ENCODE measurements around the gene SDK2. TPM values are rescaled to one million over a fixed set of nuclear protein-coding genes. Genes with fewer than 3 reads are reported as not detected.

SDK2 gene
- polyA plus RNA-seq, 2 donors, result 0.29 to 0.55 TPM

- Histone ChIP-seq H3K4me3 (ENCODE audit: low read depth in 1 of 2, low read length in 2 of 2) (no peak overlapping the region), H3K36me3 (ENCODE audit: control insufficient read depth in 2 of 2, insufficient read depth in 2 of 2, low read length in 1 of 2) (no peaks in the 10 kb centered on the region), H3K4me1 (ENCODE audit: control insufficient read depth in 2 of 2, insufficient read depth in 2 of 2, low read length in 1 of 2) (peaks cover 0 to 3% of the 10 kb centered on the region in 2 donors), H3K27ac (ENCODE audit: low read depth in 2 of 2, low read length in 1 of 2) (no peak overlapping the region), H3K27me3 (ENCODE audit: control insufficient read depth in 1 of 2, insufficient read depth in 2 of 2, low read length in 2 of 2) (no peaks in the 10 kb centered on the region), H3K9me3 (ENCODE audit: control insufficient read depth in 2 of 2, insufficient read depth in 1 of 2, low read depth in 1 of 2, low read length in 1 of 2) (no peaks in the 10 kb centered on the region)
- 91 to 95% methylated on average over 16 of the region's 16 CpGs for WGBS, 2 donors
These were observed 206.4 kb downstream of the SDK2 start for GRCh38 chr17:73437826-73438225.

- H3K27ac ChIP-seq (ENCODE audit: low read depth in 2 of 2, low read length in 1 of 2), result no peak overlapping the region
- H3K4me3 ChIP-seq (ENCODE audit: low read depth in 1 of 2, low read length in 2 of 2), result no peak overlapping the region
- H3K27me3 ChIP-seq (ENCODE audit: control insufficient read depth in 1 of 2, insufficient read depth in 2 of 2, low read length in 2 of 2), result no peaks in the 10 kb centered on the region
- H3K36me3 ChIP-seq (ENCODE audit: control insufficient read depth in 2 of 2, insufficient read depth in 2 of 2, low read length in 1 of 2), result no peaks in the 10 kb centered on the region
- no peaks in the 10 kb centered on the region for H3K9me3 ChIP-seq (ENCODE audit: control insufficient read depth in 2 of 2, insufficient read depth in 1 of 2, low read depth in 1 of 2, low read length in 1 of 2)
- H3K4me1 ChIP-seq (ENCODE audit: control insufficient read depth in 2 of 2, insufficient read depth in 2 of 2, low read length in 1 of 2), result peaks cover 0 to 3% of the 10 kb centered on the region in 2 donors
- 70 to 72% methylated on average over 10 of the region's 10 CpGs for WGBS, 2 donors
These were observed 207.3 kb downstream of the SDK2 start for GRCh38 chr17:73436954-73437353.

GRCh38 chr17:73435412-73435811 lies 208.8 kb downstream of the SDK2 start:
- Histone ChIP-seq H3K4me1 (ENCODE audit: control insufficient read depth in 2 of 2, insufficient read depth in 2 of 2, low read length in 1 of 2) (peaks cover 0 to 3% of the 10 kb centered on the region in 2 donors), H3K27ac (ENCODE audit: low read depth in 2 of 2, low read length in 1 of 2) (no peak overlapping the region), H3K4me3 (ENCODE audit: low read depth in 1 of 2, low read length in 2 of 2) (no peak overlapping the region), H3K27me3 (ENCODE audit: control insufficient read depth in 1 of 2, insufficient read depth in 2 of 2, low read length in 2 of 2) (no peaks in the 10 kb centered on the region), H3K36me3 (ENCODE audit: control insufficient read depth in 2 of 2, insufficient read depth in 2 of 2, low read length in 1 of 2) (no peaks in the 10 kb centered on the region), H3K9me3 (ENCODE audit: control insufficient read depth in 2 of 2, insufficient read depth in 1 of 2, low read depth in 1 of 2, low read length in 1 of 2) (no peaks in the 10 kb centered on the region)
- 94 to 96% methylated on average over 23 of the region's 23 CpGs for WGBS, 2 donors

GRCh38 chr17:73434154-73434553 lies 210.1 kb downstream of the SDK2 start:
- H3K4me3 ChIP-seq (ENCODE audit: low read depth in 1 of 2, low read length in 2 of 2), result no peak overlapping the region
- H3K27me3 ChIP-seq (ENCODE audit: control insufficient read depth in 1 of 2, insufficient read depth in 2 of 2, low read length in 2 of 2), result no peaks in the 10 kb centered on the region
- no peak overlapping the region for H3K27ac ChIP-seq (ENCODE audit: low read depth in 2 of 2, low read length in 1 of 2)
- no peaks in the 10 kb centered on the region for H3K36me3 ChIP-seq (ENCODE audit: control insufficient read depth in 2 of 2, insufficient read depth in 2 of 2, low read length in 1 of 2)
- peaks cover 0 to 3% of the 10 kb centered on the region in 2 donors for H3K4me1 ChIP-seq (ENCODE audit: control insufficient read depth in 2 of 2, insufficient read depth in 2 of 2, low read length in 1 of 2)
- 82 to 85% methylated on average over 8 of the region's 8 CpGs for WGBS, 2 donors
- no peaks in the 10 kb centered on the region for H3K9me3 ChIP-seq (ENCODE audit: control insufficient read depth in 2 of 2, insufficient read depth in 1 of 2, low read depth in 1 of 2, low read length in 1 of 2)

- whole genome bisulfite sequencing, 2 donors, result 89 to 95% methylated on average over 11 of the region's 11 CpGs
- Histone ChIP-seq H3K4me3 (ENCODE audit: low read depth in 1 of 2, low read length in 2 of 2) (no peak overlapping the region), H3K4me1 (ENCODE audit: control insufficient read depth in 2 of 2, insufficient read depth in 2 of 2, low read length in 1 of 2) (peaks cover 0 to 3% of the 10 kb centered on the region in 2 donors), H3K36me3 (ENCODE audit: control insufficient read depth in 2 of 2, insufficient read depth in 2 of 2, low read length in 1 of 2) (no peaks in the 10 kb centered on the region), H3K27ac (ENCODE audit: low read depth in 2 of 2, low read length in 1 of 2) (no peak overlapping the region), H3K27me3 (ENCODE audit: control insufficient read depth in 1 of 2, insufficient read depth in 2 of 2, low read length in 2 of 2) (no peaks in the 10 kb centered on the region), H3K9me3 (ENCODE audit: control insufficient read depth in 2 of 2, insufficient read depth in 1 of 2, low read depth in 1 of 2, low read length in 1 of 2) (no peaks in the 10 kb centered on the region)
These were observed 210.7 kb downstream of the SDK2 start for GRCh38 chr17:73433501-73433900.

- H3K36me3 ChIP-seq (ENCODE audit: control insufficient read depth in 2 of 2, insufficient read depth in 2 of 2, low read length in 1 of 2), result no peaks in the 10 kb centered on the region
- no peak overlapping the region for H3K27ac ChIP-seq (ENCODE audit: low read depth in 2 of 2, low read length in 1 of 2)
- no peak overlapping the region for H3K4me3 ChIP-seq (ENCODE audit: low read depth in 1 of 2, low read length in 2 of 2)
- 85 to 92% methylated on average over 9 of the region's 9 CpGs for WGBS, 2 donors
- H3K4me1 ChIP-seq (ENCODE audit: control insufficient read depth in 2 of 2, insufficient read depth in 2 of 2, low read length in 1 of 2), result no peaks in the 10 kb centered on the region
- no peaks in the 10 kb centered on the region for H3K9me3 ChIP-seq (ENCODE audit: control insufficient read depth in 2 of 2, insufficient read depth in 1 of 2, low read depth in 1 of 2, low read length in 1 of 2)
- no peaks in the 10 kb centered on the region for H3K27me3 ChIP-seq (ENCODE audit: control insufficient read depth in 1 of 2, insufficient read depth in 2 of 2, low read length in 2 of 2)
These were observed 211.5 kb downstream of the SDK2 start for GRCh38 chr17:73432624-73433190.

- Histone ChIP-seq H3K4me1 (ENCODE audit: control insufficient read depth in 2 of 2, insufficient read depth in 2 of 2, low read length in 1 of 2) (no peaks in the 10 kb centered on the region), H3K27me3 (ENCODE audit: control insufficient read depth in 1 of 2, insufficient read depth in 2 of 2, low read length in 2 of 2) (no peaks in the 10 kb centered on the region), H3K27ac (ENCODE audit: low read depth in 2 of 2, low read length in 1 of 2) (no peak overlapping the region), H3K9me3 (ENCODE audit: control insufficient read depth in 2 of 2, insufficient read depth in 1 of 2, low read depth in 1 of 2, low read length in 1 of 2) (no peaks in the 10 kb centered on the region), H3K4me3 (ENCODE audit: low read depth in 1 of 2, low read length in 2 of 2) (no peak overlapping the region), H3K36me3 (ENCODE audit: control insufficient read depth in 2 of 2, insufficient read depth in 2 of 2, low read length in 1 of 2) (no peaks in the 10 kb centered on the region)
- 85 to 91% methylated on average over 26 of the region's 26 CpGs for WGBS, 2 donors
These were observed 212.6 kb downstream of the SDK2 start for GRCh38 chr17:73431401-73432205.

GRCh38 chr17:73430848-73431247 lies 213.4 kb downstream of the SDK2 start:
- H3K4me1 ChIP-seq (ENCODE audit: control insufficient read depth in 2 of 2, insufficient read depth in 2 of 2, low read length in 1 of 2), result no peaks in the 10 kb centered on the region
- 41% methylated on average over 8 of the region's 8 CpGs for WGBS, 2 donors
- H3K9me3 ChIP-seq (ENCODE audit: control insufficient read depth in 2 of 2, insufficient read depth in 1 of 2, low read depth in 1 of 2, low read length in 1 of 2), result no peaks in the 10 kb centered on the region
- no peaks in the 10 kb centered on the region for H3K36me3 ChIP-seq (ENCODE audit: control insufficient read depth in 2 of 2, insufficient read depth in 2 of 2, low read length in 1 of 2)
- H3K4me3 ChIP-seq (ENCODE audit: low read depth in 1 of 2, low read length in 2 of 2), result no peak overlapping the region
- no peaks in the 10 kb centered on the region for H3K27me3 ChIP-seq (ENCODE audit: control insufficient read depth in 1 of 2, insufficient read depth in 2 of 2, low read length in 2 of 2)
- H3K27ac ChIP-seq (ENCODE audit: low read depth in 2 of 2, low read length in 1 of 2), result no peak overlapping the region

GRCh38 chr17:73430165-73430680 lies 214.0 kb downstream of the SDK2 start:
- no peaks in the 10 kb centered on the region for H3K36me3 ChIP-seq (ENCODE audit: control insufficient read depth in 2 of 2, insufficient read depth in 2 of 2, low read length in 1 of 2)
- H3K27ac ChIP-seq (ENCODE audit: low read depth in 2 of 2, low read length in 1 of 2), result no peak overlapping the region
- H3K27me3 ChIP-seq (ENCODE audit: control insufficient read depth in 1 of 2, insufficient read depth in 2 of 2, low read length in 2 of 2), result no peaks in the 10 kb centered on the region
- H3K9me3 ChIP-seq (ENCODE audit: control insufficient read depth in 2 of 2, insufficient read depth in 1 of 2, low read depth in 1 of 2, low read length in 1 of 2), result no peaks in the 10 kb centered on the region
- WGBS, 2 donors, result 70 to 78% methylated on average over 9 of the region's 9 CpGs
- no peak overlapping the region for H3K4me3 ChIP-seq (ENCODE audit: low read depth in 1 of 2, low read length in 2 of 2)
- H3K4me1 ChIP-seq (ENCODE audit: control insufficient read depth in 2 of 2, insufficient read depth in 2 of 2, low read length in 1 of 2), result no peaks in the 10 kb centered on the region
